ACC112 (cell line): Measurements from ENCODE around the gene DKK3.

Experiments
- H2AFZ ChIP-seq: fragments of 200-600 bp; sonication (generic); one replicate; pipeline ENCODE4 v1.6.0; 2017; ENCODE audit warnings: antibody characterized with exemption, low read length; ENCODE audit not compliant: unreplicated experiment
- H3K27ac ChIP-seq: fragments of 200-600 bp; sonication (generic); 2 replicates; pipeline ENCODE4 v1.5.1; 2014; ENCODE audit warnings: low read depth, mild to moderate bottlenecking, antibody characterized with exemption, low read length, moderate library complexity
- H3K27me3 ChIP-seq: fragments of 200-600 bp; sonication (generic); 2 replicates; pipeline ENCODE4 v1.6.1; 2014; ENCODE audit warnings: mild to moderate bottlenecking, antibody characterized with exemption, low read length, moderate library complexity, mixed read lengths; ENCODE audit not compliant: insufficient read depth
- H3K36me3 ChIP-seq: fragments of 200-600 bp; sonication (generic); 2 replicates; pipeline ENCODE4 v1.6.1; 2016; ENCODE audit warnings: mild to moderate bottlenecking, antibody characterized with exemption, low read length, moderate library complexity, mixed read lengths; ENCODE audit not compliant: insufficient read depth
- H3K4me1 ChIP-seq: fragments of 200-600 bp; sonication (generic); one replicate; pipeline ENCODE4 v1.6.1; 2016; ENCODE audit warnings: low read length, mixed read lengths; ENCODE audit not compliant: insufficient read depth, unreplicated experiment, control insufficient read depth
- H3K4me3 ChIP-seq: fragments of 200-600 bp; sonication (generic); 2 replicates; pipeline ENCODE4 v1.5.1; 2014; ENCODE audit warnings: mild to moderate bottlenecking, low read depth, low read length
- H3K79me2 ChIP-seq: fragments of 200-600 bp; sonication (generic); one replicate; pipeline ENCODE4 v1.6.0; 2016; ENCODE audit warnings: low read length; ENCODE audit not compliant: control insufficient read depth, unreplicated experiment, insufficient read depth

Gene DKK3

DNA sequence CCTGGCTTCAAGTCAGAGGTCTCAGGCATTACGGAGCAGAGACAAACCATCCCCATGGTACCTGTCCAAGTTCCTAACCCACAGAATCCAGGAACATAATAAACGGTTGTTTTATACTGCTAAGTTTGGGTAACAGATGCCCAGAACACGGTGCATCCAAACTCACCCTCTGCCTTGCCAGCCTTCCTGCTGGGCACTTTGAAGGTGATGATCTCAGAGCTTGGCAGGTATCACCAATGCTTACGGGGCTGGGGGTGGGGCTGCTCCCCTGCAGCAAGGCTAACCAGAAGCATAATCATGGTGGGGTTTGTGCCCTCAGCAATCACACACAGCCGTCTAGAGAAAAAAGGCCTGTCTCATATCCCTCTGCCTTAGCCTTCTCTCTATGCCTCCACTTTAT, 27.1 kb downstream of the DKK3 start:
- H3K27me3 ChIP-seq: no peaks in the 10 kb centered on the region
- no peaks in the 10 kb centered on the region for H3K79me2 ChIP-seq
- no peak overlapping the region for H3K27ac ChIP-seq
- peaks cover 83% of the 10 kb centered on the region for H3K4me1 ChIP-seq
- no peaks in the 10 kb centered on the region for H3K36me3 ChIP-seq
- no peak overlapping the region for H2AFZ ChIP-seq
- H3K4me3 ChIP-seq: no peak overlapping the region

GRCh38 chr11:11980841-11981308, 27.6 kb downstream of the DKK3 start:
- no peak overlapping the region for H3K4me3 ChIP-seq
- peak overlapping the region; percentile 76; the same call in 1 of the 2 replicates for H3K27ac ChIP-seq
- H2AFZ ChIP-seq: no peak overlapping the region
- no peaks in the 10 kb centered on the region for H3K36me3 ChIP-seq
- no peaks in the 10 kb centered on the region for H3K79me2 ChIP-seq
- no peaks in the 10 kb centered on the region for H3K27me3 ChIP-seq
- H3K4me1 ChIP-seq: peaks cover 83% of the 10 kb centered on the region

DNA sequence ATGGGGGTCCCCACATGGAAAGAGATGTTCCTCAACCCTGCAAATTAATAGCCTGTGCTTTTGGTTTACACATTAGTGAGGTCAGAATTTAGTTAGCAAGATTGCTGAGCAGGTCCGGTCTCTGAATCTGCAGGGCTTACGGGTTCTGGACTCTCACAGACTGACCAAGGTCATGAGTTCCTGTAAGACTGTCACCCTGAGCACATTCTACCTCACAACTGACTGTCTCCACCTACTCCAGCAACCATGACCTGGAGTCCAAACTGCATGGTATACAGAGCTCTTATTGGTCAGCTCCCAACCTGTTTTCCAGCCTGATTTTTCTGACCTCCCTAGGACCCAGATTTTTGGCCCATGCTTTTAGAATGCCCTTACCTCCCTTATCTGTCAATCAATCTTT, 28.2 kb downstream of the DKK3 start:
- Histone ChIP-seq H3K27ac (peak overlapping the region; percentile 76), H2AFZ (peak overlapping the region; percentile 69), H3K27me3 (no peaks in the 10 kb centered on the region), H3K4me1 (peaks cover 84% of the 10 kb centered on the region), H3K79me2 (no peaks in the 10 kb centered on the region), H3K36me3 (no peaks in the 10 kb centered on the region), H3K4me3 (no peak overlapping the region)

- H2AFZ ChIP-seq: peak overlapping the region; percentile 69
- H3K4me1 ChIP-seq: peaks cover 82% of the 10 kb centered on the region
- no peaks in the 10 kb centered on the region for H3K27me3 ChIP-seq
- H3K79me2 ChIP-seq: no peaks in the 10 kb centered on the region
- peak overlapping the region; percentile 76 for H3K27ac ChIP-seq
- no peaks in the 10 kb centered on the region for H3K36me3 ChIP-seq
- H3K4me3 ChIP-seq: no peak overlapping the region
Observed at GRCh38 chr11:11979488-11980117, 28.8 kb downstream of the DKK3 start.

DNA sequence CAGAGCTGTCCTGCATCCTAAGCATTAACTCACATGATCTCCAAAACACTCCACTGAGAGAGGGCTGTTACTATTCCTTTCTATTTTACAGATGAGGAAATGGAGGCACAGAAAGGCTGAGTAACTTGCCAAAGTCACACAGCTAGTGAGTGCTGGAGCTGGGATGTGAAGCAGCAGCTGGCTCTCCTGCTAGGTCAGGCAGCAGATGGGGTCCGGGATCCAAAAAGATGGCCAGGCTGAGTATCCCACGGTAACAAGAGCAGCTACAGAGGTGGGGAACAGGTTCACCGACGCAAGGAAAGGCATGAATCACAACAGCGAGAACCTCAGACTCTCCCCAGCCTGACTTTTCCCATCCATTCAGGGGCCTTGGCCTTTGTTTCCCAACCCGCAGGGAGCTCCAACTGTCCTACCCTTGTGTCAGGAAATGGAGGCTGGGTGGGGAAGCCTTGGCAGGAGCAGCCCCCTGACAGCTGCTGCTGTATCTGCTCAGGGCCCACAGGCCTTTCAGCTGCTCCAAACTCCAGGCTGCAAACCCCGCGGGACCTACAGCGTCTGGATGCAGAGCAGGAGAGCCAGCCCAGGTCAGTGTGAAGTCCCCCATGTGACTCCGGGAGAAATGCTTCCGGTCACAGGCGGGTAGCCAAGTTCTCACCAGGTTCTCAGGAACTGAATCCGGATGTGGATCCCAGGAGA, 29.5 kb downstream of the DKK3 start:
- Histone ChIP-seq H2AFZ (peak overlapping the region; percentile 61), H3K36me3 (no peaks in the 10 kb centered on the region), H3K4me3 (no peak overlapping the region), H3K27ac (peak overlapping the region; percentile 76), H3K79me2 (no peaks in the 10 kb centered on the region), H3K27me3 (no peaks in the 10 kb centered on the region), H3K4me1 (peaks cover 81% of the 10 kb centered on the region)

DNA sequence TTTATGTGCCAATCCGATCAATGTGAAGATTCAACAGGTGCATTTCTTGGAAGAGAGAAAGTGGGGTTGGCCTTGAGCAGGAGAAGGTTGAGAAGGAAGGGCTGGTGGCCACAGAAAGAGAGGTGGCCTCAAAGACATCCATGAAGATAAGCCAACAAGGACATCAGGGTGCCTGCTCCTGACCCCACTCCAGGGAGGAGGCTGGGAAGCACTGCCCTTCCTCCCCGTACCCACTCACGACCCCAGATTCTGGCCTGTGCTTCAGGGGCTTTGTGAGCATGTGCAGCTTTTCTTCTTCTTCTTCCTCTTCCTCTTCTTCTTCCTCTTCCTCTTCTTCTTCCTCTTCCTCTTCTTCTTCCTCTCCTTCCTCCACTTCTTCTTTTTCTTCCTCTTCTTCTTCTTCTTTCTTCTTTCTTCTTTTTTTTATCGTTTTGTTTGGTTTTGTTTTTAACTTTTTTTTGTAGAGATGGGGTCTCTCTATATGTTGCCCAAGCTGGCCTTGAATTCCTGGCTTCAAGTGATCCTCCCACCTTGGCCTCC, 30.3 kb downstream of the DKK3 start:
- Histone ChIP-seq H3K27me3 (no peaks in the 10 kb centered on the region), H3K4me3 (no peak overlapping the region), H3K27ac (peak overlapping the region; percentile 76), H2AFZ (no peak overlapping the region), H3K4me1 (peaks cover 81% of the 10 kb centered on the region), H3K36me3 (no peaks in the 10 kb centered on the region), H3K79me2 (no peaks in the 10 kb centered on the region)

DNA sequence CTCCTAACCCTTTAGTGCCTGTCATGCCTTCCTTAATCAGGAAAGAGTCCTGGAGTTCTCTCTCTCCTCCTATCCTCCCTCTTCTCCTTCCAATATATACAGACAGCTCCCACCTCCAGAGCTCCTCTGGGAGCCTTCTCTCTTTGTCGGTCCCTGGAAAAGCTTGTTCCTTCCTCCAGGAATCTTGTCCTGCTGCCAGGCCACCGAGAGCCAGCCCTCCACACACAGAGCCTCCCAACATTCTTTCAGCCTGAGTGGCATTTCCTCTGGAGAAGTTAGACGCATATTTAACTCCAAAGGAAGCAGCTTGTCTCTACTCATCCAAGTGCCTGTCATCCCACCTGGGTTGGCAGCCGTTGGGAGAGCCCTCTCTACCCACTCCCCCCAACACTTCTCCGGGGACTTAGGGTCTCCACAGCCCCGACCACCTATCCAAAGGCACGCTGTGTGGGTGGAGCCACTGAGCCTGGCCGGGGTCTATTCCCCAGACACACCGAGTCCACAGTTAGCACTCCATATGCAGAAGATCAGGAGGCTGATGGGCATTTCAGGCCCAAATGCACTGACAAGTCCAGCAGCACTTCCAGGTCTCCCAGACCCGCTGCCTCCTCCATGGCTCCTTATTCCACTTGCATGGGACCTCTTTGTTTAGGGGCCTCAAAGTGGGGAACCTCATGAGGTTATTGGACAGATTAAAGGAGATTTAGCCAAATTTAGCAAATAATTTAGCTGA, 31.1 kb downstream of the DKK3 start:
- H3K79me2 ChIP-seq: no peaks in the 10 kb centered on the region
- H2AFZ ChIP-seq: no peak overlapping the region
- no peaks in the 10 kb centered on the region for H3K27me3 ChIP-seq
- H3K4me3 ChIP-seq: no peak overlapping the region
- peak overlapping the region; percentile 76 for H3K27ac ChIP-seq
- H3K4me1 ChIP-seq: peaks cover 74% of the 10 kb centered on the region
- H3K36me3 ChIP-seq: no peaks in the 10 kb centered on the region

GRCh38 chr11:11976481-11977127, 31.8 kb downstream of the DKK3 start:
- Histone ChIP-seq H3K36me3 (no peaks in the 10 kb centered on the region), H3K79me2 (no peaks in the 10 kb centered on the region), H3K4me1 (peaks cover 73% of the 10 kb centered on the region), H3K4me3 (no peak overlapping the region), H3K27ac (peak overlapping the region; percentile 76), H2AFZ (no peak overlapping the region), H3K27me3 (no peaks in the 10 kb centered on the region)

DNA sequence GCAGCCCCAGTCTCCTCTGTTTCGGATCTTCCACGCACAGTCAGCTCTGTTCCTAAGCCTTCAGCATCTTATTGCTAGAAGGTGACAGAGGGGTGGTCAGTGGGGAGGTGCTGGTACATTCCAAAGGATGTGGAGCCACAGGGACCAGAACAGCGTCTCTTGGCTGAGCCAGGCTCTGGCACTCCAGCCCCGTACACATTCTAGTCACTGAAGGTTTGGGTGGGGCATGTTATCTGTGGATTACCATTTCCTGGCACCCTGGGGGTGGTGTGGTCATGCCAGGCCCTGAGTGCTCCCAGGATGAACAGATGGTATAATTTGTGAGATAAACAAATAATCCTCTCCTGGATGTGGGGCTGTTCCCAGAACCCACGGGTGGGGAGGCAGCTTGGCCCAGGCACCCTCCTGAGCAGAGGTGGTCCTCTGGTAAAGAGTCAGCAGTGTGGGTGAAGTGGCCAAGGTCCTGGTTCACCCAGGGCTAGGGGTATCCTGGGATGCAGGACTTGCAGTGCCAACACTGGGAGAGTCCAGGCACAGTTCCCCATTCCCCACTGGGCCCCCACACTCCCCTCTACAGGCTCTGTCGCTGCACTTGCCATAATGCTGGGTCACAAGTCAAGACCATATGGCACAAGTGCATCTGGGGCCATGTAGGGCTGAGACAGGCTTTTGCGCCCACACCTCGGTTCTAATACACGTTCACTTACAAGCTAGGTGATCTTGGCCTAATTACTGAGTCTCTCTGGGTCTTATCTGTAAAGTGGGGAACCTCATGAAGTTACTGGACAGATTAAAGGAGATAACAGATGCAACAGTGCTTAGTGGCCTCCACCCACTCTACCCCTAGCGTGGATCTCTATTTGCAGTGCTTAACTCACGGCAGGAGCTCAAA, 33.0 kb downstream of the DKK3 start:
- H2AFZ ChIP-seq: no peak overlapping the region
- no peak overlapping the region for H3K27ac ChIP-seq
- no peaks in the 10 kb centered on the region for H3K79me2 ChIP-seq
- no peak overlapping the region for H3K4me3 ChIP-seq
- H3K36me3 ChIP-seq: no peaks in the 10 kb centered on the region
- H3K27me3 ChIP-seq: no peaks in the 10 kb centered on the region
- H3K4me1 ChIP-seq: peaks cover 66% of the 10 kb centered on the region
